H1 (cell line): ENCODE results near the gene TIMMDC1. TPM values are rescaled to one million over a fixed set of nuclear protein-coding genes. Genes with fewer than 3 reads are reported as not detected.

Source experiments
- BACH1 ChIP-seq: IDR thresholded peaks from 2 replicates; pipeline ENCODE4 v1.6.1; 2012; ENCODE audit warnings: low read length, improper control_type of control experiment
- BCL11A ChIP-seq, 2 experiments: IDR thresholded peaks; one replicate each; pipeline ENCODE4 v1.6.1; 2011; ENCODE audit warnings: low read depth in 2 of 2, low read length in 2 of 2, mild to moderate bottlenecking in 2 of 2
- CHD1 ChIP-seq: IDR thresholded peaks from 2 replicates; pipeline ENCODE4 v1.6.1; 2012; ENCODE audit warnings: low read depth, low read length, improper control_type of control experiment
- CHD2 ChIP-seq: IDR thresholded peaks from 2 replicates; pipeline ENCODE4 v1.6.1; 2012; ENCODE audit warnings: low read length, improper control_type of control experiment
- CHD7 ChIP-seq: fragments of 300-600 bp; sonication (generic); IDR thresholded peaks from 2 replicates; pipeline ENCODE4 v1.7.1; 2012; ENCODE audit warnings: low read length, moderate library complexity, mild to moderate bottlenecking, inconsistent platforms; ENCODE audit not compliant: insufficient replicate concordance
- HDAC2 ChIP-seq, 2 experiments: fragments of 300-600 bp in 1 of 2; sonication (generic) in 1 of 2; IDR thresholded peaks; 2 replicates each; pipeline ENCODE4 v1.6.1; 2011 to 2012; ENCODE audit warnings: low read depth in 2 of 2, low read length in 2 of 2, mild to moderate bottlenecking in 2 of 2, moderate library complexity in 2 of 2, borderline replicate concordance in 1 of 2, inconsistent platforms in 1 of 2
- JUN ChIP-seq: IDR thresholded peaks from 2 replicates; pipeline ENCODE4 v1.6.1; 2011; ENCODE audit warnings: low read depth, mild to moderate bottlenecking, improper control_type of control experiment, low read length
- POU5F1 ChIP-seq: IDR thresholded peaks from 2 replicates; pipeline ENCODE4 v1.6.1; 2011; ENCODE audit warnings: low read depth, mild to moderate bottlenecking, low read length, moderate library complexity
- SP1 ChIP-seq: IDR thresholded peaks from 2 replicates; pipeline ENCODE4 v1.6.1; 2011; ENCODE audit warnings: low read depth, low read length
- SUZ12 ChIP-seq: fragments of 200-600 bp; sonication (generic); IDR thresholded peaks from 2 replicates; pipeline ENCODE4 v1.6.1; 2012; ENCODE audit warnings: mild to moderate bottlenecking, inconsistent platforms, low read length, moderate library complexity, mixed read lengths
- TAF1 ChIP-seq: IDR thresholded peaks from 2 replicates; pipeline ENCODE4 v1.6.1; 2011; ENCODE audit warnings: mild to moderate bottlenecking, low read depth, low read length
- TBP ChIP-seq: IDR thresholded peaks from 2 replicates; pipeline ENCODE4 v1.6.1; 2011; ENCODE audit warnings: low read depth, low read length, improper control_type of control experiment
- ZNF274 ChIP-seq: IDR thresholded peaks from 2 replicates; pipeline ENCODE4 v1.7.0; 2012; ENCODE audit warnings: low read length, borderline replicate concordance; ENCODE audit errors: extremely low read depth
- polyA plus RNA-seq, 7 experiments: library from polyadenylated mRNA; depleted of rRNA in 3 of 7; stranded (reverse) in 5 of 7; unstranded in 2 of 7; fragments of >200 nt in 5 of 7; fragments of 200-250 nt in 2 of 7; gene quantifications; 1 replicate in 5 of 7; 2 replicates in 1 of 7; 4 replicates in 1 of 7; pipeline versions ENCODE4 v1.2.1 to v1.2.3, GENCODE V29; 2011 to 2013; ENCODE audit warnings: missing spikeins in 2 of 7, mixed read lengths in 2 of 7
- total RNA-seq: library from RNA; stranded (reverse); fragmentation: NEBNext Ultra II Directional; extraction: Animal tissue kit (Norgen Biotek cat#: 25700); gene quantifications from 2 replicates; pipeline ENCODE4 v1.2.1, GENCODE V29; 2021

Gene TIMMDC1
- total and polyA plus RNA-seq, 2 of the 8 experiments (the other 6 are each of a cell fraction or from before 2014, with no cell fraction given), result 80.7 to 128 TPM

GRCh38 chr3:119514637-119515036 lies 16.3 kb downstream of the TIMMDC1 start (continued):
- no peak for TF ChIP-seq CHD7
- TF ChIP-seq SP1, result no peak
- no peak for TF ChIP-seq CHD2
- no peak for TF ChIP-seq ZNF274
- TF ChIP-seq BCL11A (IDR thresholded peaks at IDR 0.05; ENCODE audit: low read depth in 2 of 2, low read length in 2 of 2), result no peak
- no peak for TF ChIP-seq POU5F1
- TF ChIP-seq HDAC2 (IDR thresholded peaks at IDR 0.05; ENCODE audit: borderline replicate concordance in 1 of 2, low read depth in 2 of 2, low read length in 2 of 2), result no peak
- TF ChIP-seq JUN, result no peak
- TF ChIP-seq BACH1, result no peak
- TF ChIP-seq CHD1, result no peak
- TF ChIP-seq TAF1, result no peak
- TF ChIP-seq TBP, result no peak
- no peak for TF ChIP-seq SUZ12
